GM18526 (cell line): ENCODE data around the gene FEV.

Source experiments
- POLR2A ChIP-seq: IDR thresholded peaks from 3 replicates; pipeline ENCODE4 v1.6.1; 2011; ENCODE audit not compliant: insufficient read length; ENCODE audit errors: extremely low read depth

FEV gene

GRCh38 chr2:218979846-218980734, 4.9 kb downstream of the FEV start:
- no peak for TF ChIP-seq POLR2A

GRCh38 chr2:218975060-218975777, 9.8 kb downstream of the FEV start:
- TF ChIP-seq POLR2A: no peak

GRCh38 chr2:218970894-218971293, 14.1 kb downstream of the FEV start:
- no peak for TF ChIP-seq POLR2A

DNA sequence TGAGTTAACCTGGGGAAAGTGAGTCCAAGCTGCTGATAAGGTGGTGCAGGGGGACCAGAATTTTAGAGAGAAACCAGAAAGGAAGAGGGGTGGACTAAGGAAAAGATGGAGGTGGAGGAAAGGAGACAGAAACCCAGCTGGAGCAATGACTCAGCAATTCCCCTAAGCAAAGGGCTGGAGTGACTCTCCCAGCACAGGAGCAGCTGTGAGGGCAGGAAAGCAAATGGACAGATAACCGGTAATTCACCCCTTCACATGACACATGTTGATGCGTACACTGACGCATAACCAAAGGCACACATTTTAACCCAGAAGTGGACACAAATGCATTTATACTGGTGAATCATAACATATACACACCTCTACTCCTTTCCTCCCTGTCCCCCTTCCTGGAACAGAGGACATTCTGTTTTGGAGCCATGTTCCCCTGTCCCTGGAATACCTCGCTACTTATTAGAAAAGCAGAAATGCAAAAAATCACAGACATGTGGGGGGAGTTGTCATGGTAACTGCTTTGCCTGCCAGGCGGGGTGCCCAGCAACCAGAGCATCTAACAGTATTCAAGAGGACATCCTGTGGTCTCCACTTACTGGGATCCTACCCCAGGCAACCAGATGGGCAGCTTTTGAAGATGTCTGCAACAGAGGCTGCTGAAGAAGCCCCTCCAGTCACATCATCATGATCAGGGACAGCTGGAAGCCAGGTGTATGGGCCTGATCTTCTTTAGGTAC, 20.8 kb downstream of the FEV start:
- no peak for TF ChIP-seq POLR2A

DNA sequence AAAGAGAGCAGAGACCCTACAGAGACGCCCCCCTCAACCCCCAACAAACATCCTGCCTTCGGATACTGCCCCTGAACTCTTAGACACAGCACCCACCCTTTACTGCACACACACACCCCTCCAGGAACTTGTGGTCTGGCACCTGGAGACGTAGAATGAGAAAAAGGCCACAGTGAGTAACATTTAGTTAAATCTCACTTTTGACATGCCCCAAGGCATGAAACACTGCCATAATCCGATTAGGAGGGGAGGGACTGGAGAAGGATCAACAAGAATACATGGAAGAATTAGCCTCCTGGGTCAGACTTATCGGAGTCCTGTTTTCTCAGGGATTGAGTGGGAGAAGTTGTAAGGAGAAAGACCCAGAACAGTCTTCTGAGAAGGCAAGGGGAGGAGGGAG, 21.4 kb downstream of the FEV start:
- TF ChIP-seq POLR2A: no peak

- TF ChIP-seq POLR2A: no peak
Observed at GRCh38 chr2:218962859-218963492, 22.0 kb downstream of the FEV start.

DNA sequence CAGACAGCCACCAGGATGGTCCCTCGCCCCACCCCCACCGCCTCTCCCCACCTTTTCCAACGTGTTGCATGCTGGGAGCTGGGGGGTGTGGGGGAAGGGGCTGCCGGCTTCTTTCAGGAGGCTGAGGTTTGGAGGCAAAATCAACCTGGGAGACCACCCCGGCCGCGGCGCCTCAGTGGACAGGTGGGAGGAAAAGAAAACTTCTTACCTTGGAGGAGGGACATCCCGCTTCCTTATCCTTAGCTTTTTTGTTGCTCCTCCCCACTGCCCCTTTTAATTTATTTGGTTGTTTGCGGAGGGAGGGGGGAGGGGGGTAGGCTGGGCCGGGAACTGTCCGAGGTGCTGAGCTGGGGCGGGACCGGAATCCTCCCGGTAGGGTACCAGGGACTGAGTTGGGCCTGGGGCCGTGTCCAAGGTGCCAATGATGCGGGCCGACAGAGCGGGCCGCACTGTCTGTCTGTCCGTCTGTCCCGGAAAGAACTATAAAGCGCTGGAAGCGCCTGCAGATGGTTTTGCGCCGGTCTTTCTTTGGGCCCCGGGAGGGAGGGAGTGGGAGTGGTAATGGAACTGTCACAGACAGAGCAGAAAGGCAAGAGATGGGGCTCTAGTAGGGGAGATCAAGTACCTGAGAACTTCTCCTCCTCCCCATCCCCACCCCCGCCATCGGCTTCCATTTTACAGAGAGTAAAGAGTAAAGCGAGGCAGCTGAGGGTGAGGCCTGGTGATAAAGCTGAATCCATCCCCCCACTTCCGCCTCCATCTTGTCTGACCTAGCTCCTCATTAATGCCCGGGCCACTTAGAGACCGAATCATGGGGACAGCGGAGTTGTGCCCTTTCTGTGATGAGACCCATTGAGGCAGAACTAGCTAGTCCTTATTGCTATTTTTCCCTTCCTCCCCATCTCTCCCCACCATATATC, 23.1 kb downstream of the FEV start:
- TF ChIP-seq POLR2A: no peak

GRCh38 chr2:218961229-218961628, 23.8 kb downstream of the FEV start:
- TF ChIP-seq POLR2A: no peak

GRCh38 chr2:218960309-218961165, 24.4 kb downstream of the FEV start:
- TF ChIP-seq POLR2A: no peak

DNA sequence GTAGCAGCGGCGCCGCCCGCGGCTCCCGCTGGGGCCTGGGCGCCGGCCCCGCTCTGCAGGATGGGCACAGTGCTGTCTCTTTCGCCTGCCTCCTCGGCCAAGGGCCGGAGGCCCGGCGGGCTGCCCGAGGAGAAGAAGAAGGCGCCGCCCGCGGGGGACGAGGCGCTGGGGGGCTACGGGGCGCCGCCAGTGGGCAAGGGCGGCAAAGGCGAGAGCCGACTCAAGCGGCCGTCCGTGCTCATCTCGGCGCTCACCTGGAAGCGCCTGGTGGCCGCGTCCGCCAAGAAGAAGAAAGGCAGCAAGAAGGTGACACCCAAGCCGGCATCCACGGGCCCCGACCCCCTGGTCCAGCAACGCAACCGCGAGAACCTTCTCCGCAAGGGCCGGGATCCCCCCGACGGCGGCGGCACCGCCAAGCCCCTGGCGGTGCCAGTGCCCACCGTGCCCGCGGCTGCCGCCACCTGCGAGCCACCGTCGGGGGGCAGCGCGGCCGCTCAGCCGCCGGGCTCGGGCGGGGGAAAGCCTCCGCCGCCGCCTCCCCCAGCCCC, 25.1 kb downstream of the FEV start:
- TF ChIP-seq POLR2A: no peak

DNA sequence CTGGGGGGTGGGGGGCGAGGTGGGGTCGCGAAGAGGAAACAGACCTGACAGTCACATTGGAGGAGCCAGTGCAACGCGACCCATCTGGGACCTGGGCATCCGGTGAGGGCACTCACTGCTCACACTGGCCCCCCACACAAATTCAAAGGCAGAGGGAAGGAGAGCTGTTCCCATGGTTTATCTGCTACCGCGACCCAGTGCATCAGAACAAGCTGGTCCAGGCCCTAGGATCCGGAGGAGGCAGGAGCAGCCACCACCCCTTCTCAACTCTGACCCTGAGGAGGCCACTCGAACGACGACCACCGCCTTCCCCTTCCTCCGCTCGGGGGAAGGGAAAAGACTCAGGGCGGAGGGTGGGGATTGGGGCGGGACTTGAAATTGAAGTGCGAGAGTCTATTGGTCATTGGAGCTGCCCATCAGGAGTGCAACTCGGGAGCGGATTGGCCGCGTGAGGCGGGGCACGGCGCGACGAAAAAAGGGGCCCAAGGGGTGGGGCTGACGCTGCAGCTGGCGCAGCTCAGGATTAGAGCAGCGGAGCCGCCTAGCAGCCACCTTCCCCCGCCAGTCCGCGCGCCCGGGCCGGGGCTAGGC, 25.7 kb downstream of the FEV start, which contains the start of gene CDK5R2:
Gene CDK5R2, plus strand, starts transcription at position 526 of the 591 bp plus-strand sequence. CDS start 155 bp downstream, outside the sequence.
- TF ChIP-seq POLR2A: no peak

GRCh38 chr2:218958276-218958675, 26.7 kb downstream of the FEV start:
- TF ChIP-seq POLR2A: no peak
